GM12892 (cell line): ENCODE results near the gene PRAME.

Experiments
- DNase-seq: peaks from one replicate; pipeline ENCODE4 v3.0.0; 2011; ENCODE audit not compliant: insufficient read length
- FAIRE-seq: peaks from 2 replicates; lab custom pipeline; 2011; peaks lifted over from hg19 to GRCh38; lab: Jason Lieb, UNC
- POLR2A ChIP-seq: IDR thresholded peaks from 2 replicates; pipeline ENCODE4 v1.6.1; 2011; ENCODE audit warnings: low read depth, low read length, control low read depth
- POLR2AphosphoS5 ChIP-seq: IDR thresholded peaks from 2 replicates; pipeline ENCODE4 v1.6.1; 2011; ENCODE audit warnings: low read depth, low read length, control low read depth
- TAF1 ChIP-seq: IDR thresholded peaks from 2 replicates; pipeline ENCODE4 v1.6.1; 2011; ENCODE audit warnings: low read depth, mild to moderate bottlenecking, control low read depth, low read length, borderline replicate concordance

The PRAME gene

DNA sequence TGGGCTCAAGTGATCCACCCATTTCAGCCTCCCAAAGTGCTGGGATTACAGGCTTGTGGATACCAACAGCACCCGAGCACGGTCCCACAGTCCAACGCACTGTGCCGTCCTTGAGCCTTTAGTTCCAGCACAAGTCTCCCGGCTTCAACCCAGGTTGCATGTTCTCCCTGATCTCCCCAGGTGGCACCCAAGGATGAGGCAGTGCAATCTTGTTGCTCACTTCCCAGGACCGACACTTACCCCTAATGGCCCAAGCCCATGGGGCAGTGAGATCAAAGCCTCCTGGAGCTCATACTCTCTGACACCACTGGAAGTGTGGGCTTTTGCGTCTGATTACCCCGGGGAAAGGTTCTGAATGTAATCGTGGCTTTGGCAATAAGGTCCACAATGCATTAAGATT lies 3.5 kb downstream of the PRAME start:
- FAIRE-seq, result no peak
- TF ChIP-seq POLR2AphosphoS5, result no peak
- TF ChIP-seq POLR2A, result no peak
- TF ChIP-seq TAF1, result no peak
- DNase-seq, result no peak

DNA sequence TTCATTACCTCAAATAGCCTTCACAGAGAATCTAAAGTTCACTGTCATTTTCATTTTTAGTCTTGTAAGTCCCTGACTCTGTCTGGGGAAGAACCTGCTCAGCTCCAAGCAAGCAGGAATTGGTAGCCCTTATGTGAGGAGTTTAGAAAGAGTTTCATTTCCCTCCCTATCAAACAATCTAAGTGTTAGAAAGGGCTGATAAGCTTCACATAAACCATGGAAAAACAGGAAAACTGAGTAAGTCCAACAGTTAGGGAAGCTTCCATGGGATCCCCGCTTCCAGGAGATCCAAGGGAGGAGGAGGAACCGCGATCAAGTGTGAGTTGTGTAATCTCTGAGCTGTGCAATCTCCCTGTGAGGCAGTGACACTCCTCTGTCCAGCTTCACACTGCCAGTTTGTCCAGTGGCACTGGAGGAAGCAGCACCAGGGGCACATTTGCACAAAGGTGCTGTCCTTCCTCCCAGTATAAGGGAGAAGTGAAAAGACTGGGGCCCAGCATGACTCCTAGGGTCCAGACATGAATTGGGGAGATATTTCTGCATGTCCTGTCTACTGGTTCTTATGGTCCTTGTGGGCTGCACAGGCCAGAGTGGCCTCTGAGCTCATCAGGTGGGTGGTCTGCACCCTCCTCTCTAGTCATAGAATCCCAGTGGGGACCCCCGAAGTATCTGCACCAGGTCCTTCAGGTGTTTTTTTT lies 4.3 kb downstream of the PRAME start:
- no peak for DNase-seq
- peak; percentile 46 for FAIRE-seq
- TF ChIP-seq POLR2AphosphoS5, result no peak
- no peak for TF ChIP-seq TAF1
- TF ChIP-seq POLR2A, result no peak

DNA sequence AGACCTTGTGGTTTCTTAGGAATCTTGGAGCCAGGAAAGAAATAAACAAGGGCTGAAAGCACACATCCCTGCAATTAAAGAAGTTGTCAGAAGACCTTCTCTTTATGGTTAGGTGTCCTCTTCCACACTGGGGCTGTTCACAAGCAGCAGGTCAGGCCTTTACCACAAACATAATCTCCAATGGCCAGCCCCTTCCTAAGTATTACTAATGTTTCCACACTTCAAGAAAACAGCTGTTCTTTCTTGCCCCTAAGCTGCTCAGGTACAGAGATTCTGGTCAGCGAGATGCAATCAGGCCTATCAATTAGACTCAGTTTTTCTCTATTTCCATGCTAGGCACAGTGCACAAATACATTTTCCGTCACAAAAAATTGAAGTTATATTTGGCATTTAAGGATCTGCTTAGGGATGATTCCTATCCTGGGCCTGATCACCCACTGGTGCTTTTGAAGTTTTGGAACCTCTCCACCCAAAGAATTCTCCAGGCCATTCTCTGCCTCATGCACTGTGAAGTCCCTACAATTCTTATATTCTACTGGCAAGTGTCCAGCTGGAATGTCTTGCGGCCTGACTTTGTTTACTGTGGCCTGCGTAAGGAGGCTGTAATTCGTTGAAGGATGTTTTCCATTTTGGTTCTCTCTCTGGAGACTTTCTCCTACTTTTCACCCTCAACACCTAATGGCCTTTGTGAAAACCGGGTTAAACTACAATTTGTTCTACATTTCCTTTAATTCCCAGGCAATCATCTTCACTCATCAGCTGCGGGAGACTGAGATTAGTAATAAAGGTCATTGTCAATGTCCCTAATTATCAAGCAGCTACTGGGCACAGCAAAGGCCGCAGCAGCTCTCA lies 5.1 kb downstream of the PRAME start:
- TF ChIP-seq POLR2A (no peak), POLR2AphosphoS5 (no peak), TAF1 (no peak)
- FAIRE-seq (no peak), DNase-seq (no peak)

DNA sequence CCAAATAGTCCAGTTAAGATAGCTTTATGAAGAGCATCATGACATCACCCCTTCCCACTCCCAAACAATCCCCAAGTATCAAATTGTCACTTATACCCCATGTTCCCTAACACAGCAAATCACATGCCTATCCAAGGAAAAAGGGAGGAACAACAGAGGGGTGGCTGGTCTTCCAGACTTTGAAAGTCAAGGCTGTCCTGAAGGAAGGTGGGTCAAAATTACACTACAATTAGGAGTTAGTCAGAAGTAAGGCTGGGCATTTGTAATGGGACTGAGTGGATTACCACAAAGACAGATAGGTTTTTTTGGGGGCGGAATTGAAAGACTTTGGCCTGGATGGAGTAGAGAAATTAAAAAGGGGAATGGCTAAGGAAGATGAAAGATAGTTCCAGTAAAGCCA lies 5.9 kb downstream of the PRAME start:
- no peak for FAIRE-seq
- TF ChIP-seq POLR2AphosphoS5, result no peak
- no peak for TF ChIP-seq POLR2A
- no peak for TF ChIP-seq TAF1
- no peak for DNase-seq

DNA sequence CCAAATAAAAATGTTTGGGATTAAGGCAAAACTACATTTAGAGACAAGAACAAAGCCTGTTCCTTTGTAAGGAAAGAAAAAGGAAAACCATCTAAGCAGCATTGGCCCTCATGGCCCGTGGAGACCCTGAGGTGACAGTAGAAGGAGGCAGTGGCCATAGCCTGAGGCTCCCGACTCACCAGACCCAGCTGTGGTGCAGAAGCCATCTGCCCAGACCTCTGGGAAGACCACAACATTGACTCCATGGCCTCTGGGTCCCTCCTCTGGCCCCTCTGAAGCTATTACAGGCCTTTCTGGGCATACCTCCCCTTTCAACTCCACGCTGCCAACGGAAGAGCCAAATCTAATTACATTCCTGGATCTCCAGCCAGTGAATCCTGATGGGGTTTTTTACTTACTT lies 6.4 kb downstream of the PRAME start:
- no peak for FAIRE-seq
- TF ChIP-seq POLR2A, result no peak
- no peak for TF ChIP-seq POLR2AphosphoS5
- TF ChIP-seq TAF1, result no peak
- DNase-seq, result no peak

DNA sequence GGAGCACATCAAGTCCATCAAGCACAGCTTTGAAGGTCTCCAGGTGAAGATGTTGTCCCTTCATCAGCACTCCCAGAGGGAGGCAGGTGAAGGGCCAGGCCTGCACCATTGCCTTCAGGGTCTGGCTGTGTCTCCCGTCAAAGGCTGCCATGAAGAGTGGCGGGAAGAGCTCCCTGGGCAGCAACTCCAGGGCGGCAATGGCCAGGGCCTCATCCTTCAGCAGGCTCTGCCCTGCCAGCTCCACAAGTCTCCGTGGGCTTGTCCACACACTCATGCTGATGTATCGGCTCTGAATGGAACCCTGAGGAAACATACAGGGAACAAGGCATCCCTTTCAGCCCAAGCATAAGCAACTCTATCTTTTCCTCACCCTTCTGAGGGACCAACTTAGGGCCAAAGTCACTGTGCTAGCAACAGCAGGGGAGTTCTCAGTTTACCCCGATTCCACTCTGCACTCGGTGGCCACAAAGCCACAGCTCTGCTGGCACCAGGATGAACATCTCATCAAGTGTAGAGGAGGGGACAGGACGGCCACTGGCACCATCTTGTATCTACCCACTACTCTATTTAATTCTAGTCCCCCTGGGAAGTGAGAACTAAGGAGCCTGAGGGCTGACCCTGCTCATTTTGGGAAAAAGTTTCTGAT lies 8.2 kb downstream of the PRAME start:
- DNase-seq (no peak), FAIRE-seq (no peak)
- TF ChIP-seq TAF1, result no peak
- no peak for TF ChIP-seq POLR2AphosphoS5
- TF ChIP-seq POLR2A, result no peak

DNA sequence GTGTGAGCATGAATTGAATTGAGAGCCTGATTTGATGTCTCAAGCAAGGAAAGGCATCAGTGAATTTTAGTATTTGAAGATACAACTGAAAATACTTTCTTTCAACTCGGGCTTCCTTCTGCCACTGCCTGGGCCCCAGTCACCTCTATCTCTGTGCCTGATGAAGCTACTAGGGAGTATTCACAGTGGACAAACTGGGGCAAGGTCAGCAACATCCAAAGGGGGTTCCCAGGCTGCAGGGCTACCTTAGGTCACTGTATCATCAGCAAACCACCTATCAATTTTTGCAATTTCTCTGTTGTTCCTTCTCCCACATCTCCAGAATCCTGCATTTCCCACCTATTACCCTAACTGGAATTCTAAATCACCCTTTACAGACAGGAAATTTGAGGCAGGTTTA lies 10.2 kb downstream of the PRAME start:
- no peak for TF ChIP-seq POLR2AphosphoS5
- no peak for TF ChIP-seq POLR2A
- no peak for TF ChIP-seq TAF1
- FAIRE-seq (no peak), DNase-seq (no peak)

DNA sequence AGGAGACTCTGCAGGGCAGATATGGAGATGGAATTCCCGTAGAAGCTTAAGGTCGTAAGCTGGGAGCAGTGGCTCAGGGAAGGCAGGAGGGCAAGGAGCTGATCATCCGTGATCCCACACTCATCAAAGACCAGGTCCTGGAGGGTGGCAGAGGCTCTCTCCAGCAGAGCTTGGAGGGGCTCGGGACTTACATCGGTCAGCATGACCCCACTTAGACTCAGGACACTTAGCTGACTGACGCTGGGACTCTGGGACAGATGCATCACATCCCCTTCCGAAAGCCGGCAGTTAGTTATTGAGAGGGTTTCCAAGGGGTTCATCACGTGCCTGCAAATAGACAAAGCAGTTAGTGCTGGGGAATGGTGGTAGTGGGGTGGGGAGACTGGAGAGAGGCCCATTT lies 10.7 kb downstream of the PRAME start:
- no peak for FAIRE-seq
- DNase-seq, result no peak

DNA sequence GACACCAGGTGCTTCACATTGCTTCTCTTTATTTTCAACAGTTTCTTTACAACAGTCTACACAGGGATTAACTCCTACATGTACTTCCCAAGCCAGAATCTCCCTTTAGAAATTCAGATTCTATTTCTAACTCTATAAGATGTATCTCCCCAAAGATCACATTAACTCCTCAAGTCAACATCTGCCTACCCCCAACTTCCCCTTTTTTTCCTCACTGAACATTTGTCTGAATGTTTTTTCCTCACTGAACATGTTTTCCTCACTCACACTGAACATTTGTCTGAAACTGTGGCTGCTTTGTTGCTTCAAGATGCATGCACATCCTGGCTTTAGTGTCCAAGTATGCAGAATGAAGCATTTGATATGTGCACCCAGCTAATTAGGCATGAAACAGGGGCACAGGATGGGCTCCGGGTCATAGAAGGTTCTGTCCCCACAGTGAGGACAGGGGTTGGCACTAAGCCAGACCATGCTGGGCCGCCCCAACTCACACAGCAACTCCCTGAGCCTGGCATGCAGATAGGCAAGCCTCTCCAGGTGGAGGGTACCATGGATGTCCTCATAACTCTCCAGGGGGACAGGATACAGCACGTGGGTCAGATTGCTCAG lies 11.3 kb downstream of the PRAME start:
- TF ChIP-seq POLR2A (no peak), TAF1 (no peak), POLR2AphosphoS5 (no peak)
- FAIRE-seq (no peak), DNase-seq (no peak)

More for the DNA sequence above, 10.7 kb downstream of the PRAME start:
- no peak for TF ChIP-seq POLR2A
- no peak for TF ChIP-seq TAF1
- TF ChIP-seq POLR2AphosphoS5, result no peak

DNA sequence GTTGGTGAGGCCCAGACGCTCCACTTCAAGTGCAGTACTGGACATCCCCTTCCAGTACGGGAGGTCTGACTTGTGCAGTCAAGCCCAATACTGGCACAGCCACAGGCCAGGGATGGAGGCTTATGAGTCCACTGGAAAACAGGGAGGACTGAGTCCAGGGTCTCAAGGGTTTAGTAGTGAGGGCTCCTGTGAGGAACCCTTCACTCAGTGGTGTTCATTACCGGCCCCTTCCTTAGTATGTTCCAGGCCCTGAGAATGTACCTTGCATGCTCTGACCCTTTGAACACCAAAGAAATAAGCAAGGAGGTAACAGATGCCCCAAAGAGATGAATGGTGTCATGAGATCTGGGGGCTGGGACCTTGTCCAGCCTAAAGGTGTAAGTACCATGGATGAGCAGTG lies 11.8 kb downstream of the PRAME start:
- no peak for DNase-seq
- FAIRE-seq, result no peak
- TF ChIP-seq POLR2A (no peak), POLR2AphosphoS5 (no peak), TAF1 (no peak)

DNA sequence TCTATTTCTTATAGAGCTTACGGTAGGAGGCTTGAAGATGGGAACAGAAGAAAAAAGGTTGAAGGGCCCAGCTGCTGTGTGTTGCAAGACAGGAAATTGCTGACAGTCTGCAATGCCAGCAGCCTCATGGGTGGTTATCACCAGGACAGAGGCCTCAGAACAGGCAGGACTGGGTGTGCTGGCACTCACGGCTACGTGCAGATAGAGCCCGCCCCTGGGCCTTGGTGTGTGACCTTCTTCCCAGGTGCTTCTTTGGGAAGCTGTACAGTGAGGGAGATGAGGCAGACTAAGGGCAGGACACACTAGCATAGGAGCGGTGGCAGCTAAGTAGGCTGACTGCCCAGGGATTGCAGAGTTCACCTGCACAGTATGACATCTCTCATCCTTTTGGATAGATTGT lies 12.6 kb downstream of the PRAME start:
- no peak for FAIRE-seq
- no peak for DNase-seq
- TF ChIP-seq TAF1, result no peak
- no peak for TF ChIP-seq POLR2A
- no peak for TF ChIP-seq POLR2AphosphoS5
